H1 (cell line): ENCODE measurements around the gene RHOBTB1. TPM values are rescaled to one million over a fixed set of nuclear protein-coding genes. Genes with fewer than 3 reads are reported as not detected.

Experiments
- CTCF ChIA-PET: fragments of 300-600 bp; sonication (Branson Sonifier 250); formaldehyde crosslinking; loops from one replicate; lab custom pipeline; 2021; ENCODE audit not compliant: partially characterized antibody; lab: Charles Lee
- POLR2A ChIA-PET: fragments of 300-600 bp; sonication (Branson Sonifier 250); formaldehyde crosslinking; loops from one replicate; lab custom pipeline; 2021; ENCODE audit warnings: inconsistent platforms; ENCODE audit not compliant: partially characterized antibody; lab: Charles Lee
- DNase-seq, 2 experiments: peaks; one replicate each; pipeline versions ENCODE4 v3.0.0 to v3.0.0-alpha.2; 2010 to 2022; ENCODE audit warnings: low spot score in 2 of 2, low read depth in 1 of 2, mixed read lengths in 1 of 2
- FAIRE-seq: peaks from 2 replicates; lab custom pipeline; 2011; peaks lifted over from hg19 to GRCh38; lab: Jason Lieb, UNC
- H2AFZ ChIP-seq: 2 replicates; pipeline ENCODE4 v1.8.1; 2012; ENCODE audit warnings: low read length, inconsistent platforms
- H2AK5ac ChIP-seq: 2 replicates; pipeline ENCODE4 v1.6.1; 2013; ENCODE audit warnings: low read depth, low read length
- H2BK120ac ChIP-seq: replicated peaks from 2 replicates; pipeline ENCODE3; 2013; ENCODE audit warnings: low read depth, low read length, inconsistent platforms
- H2BK12ac ChIP-seq: 2 replicates; pipeline ENCODE4 v1.6.1; 2013; ENCODE audit warnings: low read depth, low read length
- H2BK15ac ChIP-seq: 2 replicates; pipeline ENCODE4 v1.6.1; 2013; ENCODE audit warnings: low read length
- H2BK20ac ChIP-seq: 2 replicates; pipeline ENCODE4 v1.6.1; 2013; ENCODE audit warnings: low read length
- H2BK5ac ChIP-seq: 2 replicates; pipeline ENCODE4 v1.6.1; 2013; ENCODE audit warnings: low read depth, low read length
- H3K14ac ChIP-seq: 2 replicates; pipeline ENCODE4 v1.6.1; 2013; ENCODE audit warnings: inconsistent platforms; ENCODE audit not compliant: insufficient read length
- H3K18ac ChIP-seq: 2 replicates; pipeline ENCODE4 v1.6.1; 2013; ENCODE audit warnings: low read length; ENCODE audit errors: extremely low read depth
- H3K23ac ChIP-seq: 2 replicates; pipeline ENCODE4 v1.6.1; 2013; ENCODE audit warnings: inconsistent platforms; ENCODE audit not compliant: insufficient read length
- H3K23me2 ChIP-seq: 2 replicates; pipeline ENCODE4 v1.6.1; 2013; ENCODE audit warnings: low read depth, low read length
- H3K27ac ChIP-seq: 2 replicates; pipeline ENCODE4 v1.6.1; 2011; ENCODE audit warnings: low read depth, low read length, inconsistent platforms
- H3K27me3 ChIP-seq, 4 experiments: replicated peaks in 1 of 4; 1 replicate in 1 of 4; 2 replicates in 3 of 4; pipeline versions ENCODE4 v1.6.1 to v1.8.1; 2011 to 2013; ENCODE audit warnings: low read length in 3 of 4, mild to moderate bottlenecking in 3 of 4, inconsistent platforms in 2 of 4, mixed read lengths in 2 of 4, moderate library complexity in 1 of 4; ENCODE audit not compliant: control insufficient read depth in 3 of 4, insufficient read depth in 3 of 4; ENCODE audit errors: extremely low read depth in 1 of 4
- H3K36me3 ChIP-seq, 4 experiments: 2 replicates each; pipeline versions ENCODE4 v1.6.1 to v1.8.1; 2011 to 2013; ENCODE audit warnings: mild to moderate bottlenecking in 4 of 4, low read length in 3 of 4, moderate library complexity in 2 of 4, control low read depth in 1 of 4, inconsistent platforms in 1 of 4; ENCODE audit not compliant: insufficient read depth in 4 of 4, control insufficient read depth in 2 of 4
- H3K4ac ChIP-seq: replicated peaks from 2 replicates; pipeline ENCODE3; 2013; ENCODE audit warnings: low read length, low read depth, mixed read lengths, inconsistent platforms; ENCODE audit not compliant: insufficient read length
- H3K4me1 ChIP-seq, 4 experiments: replicated peaks in 1 of 4; 1 replicate in 1 of 4; 2 replicates in 3 of 4; pipeline versions ENCODE4 v1.6.1 to v1.8.1; 2011 to 2013; ENCODE audit warnings: low read length in 3 of 4, inconsistent platforms in 2 of 4, mixed read lengths in 1 of 4; ENCODE audit not compliant: insufficient read depth in 4 of 4, control insufficient read depth in 3 of 4
- H3K4me2 ChIP-seq, 2 experiments: 2 replicates each; pipeline versions ENCODE4 v1.6.1 to v1.8.1; 2011 to 2013; ENCODE audit warnings: low read depth in 2 of 2, low read length in 2 of 2, control low read depth in 1 of 2, inconsistent platforms in 1 of 2, mild to moderate bottlenecking in 1 of 2; ENCODE audit not compliant: insufficient read depth in 1 of 2
- H3K4me3 ChIP-seq, 4 experiments: fragments of 200-600, 300-600 bp in 1 of 4; sonication (generic), shearing (Covaris generic), sonication (Bioruptor Twin) in 1 of 4; 2 replicates each; pipeline versions ENCODE4 v1.5.1 to v1.8.1; 2011 to 2016; ENCODE audit warnings: low read length in 4 of 4, low read depth in 3 of 4, control low read depth in 2 of 4, inconsistent platforms in 2 of 4, mild to moderate bottlenecking in 2 of 4, mixed read lengths in 1 of 4, moderate library complexity in 1 of 4; ENCODE audit not compliant: insufficient read depth in 2 of 4; ENCODE audit errors: extremely low read depth in 1 of 4
- H3K56ac ChIP-seq: replicated peaks from 2 replicates; pipeline ENCODE3; 2013; ENCODE audit warnings: low read depth, mild to moderate bottlenecking, mixed read lengths, low read length, inconsistent platforms; ENCODE audit not compliant: insufficient read length
- H3K79me1 ChIP-seq: 2 replicates; pipeline ENCODE4 v1.6.1; 2013; ENCODE audit warnings: low read depth, low read length, control low read depth
- H3K79me2 ChIP-seq, 2 experiments: 2 replicates each; pipeline versions ENCODE4 v1.6.1 to v1.8.1; 2012 to 2013; ENCODE audit warnings: low read length in 2 of 2, mild to moderate bottlenecking in 2 of 2, inconsistent platforms in 1 of 2; ENCODE audit not compliant: insufficient read depth in 2 of 2, control insufficient read depth in 1 of 2
- H3K9ac ChIP-seq, 4 experiments: replicated peaks in 1 of 4; 1 replicate in 1 of 4; 2 replicates in 3 of 4; pipeline versions ENCODE4 v1.6.1 to v1.8.1; 2011 to 2013; ENCODE audit warnings: low read depth in 3 of 4, low read length in 3 of 4, control low read depth in 2 of 4, mild to moderate bottlenecking in 2 of 4, moderate library complexity in 2 of 4, inconsistent platforms in 1 of 4; ENCODE audit errors: extremely low read depth in 1 of 4
- H3K9me3 ChIP-seq, 2 experiments: 2 replicates each; pipeline versions ENCODE4 v1.6.1 to v1.8.1; 2012 to 2013; ENCODE audit warnings: mild to moderate bottlenecking in 2 of 2, moderate library complexity in 2 of 2, control low read depth in 1 of 2, inconsistent platforms in 1 of 2, low read depth in 1 of 2, low read length in 1 of 2, mixed read lengths in 1 of 2; ENCODE audit not compliant: insufficient read depth in 2 of 2
- H4K20me1 ChIP-seq, 2 experiments: replicated peaks in 1 of 2; 2 replicates each; pipeline versions ENCODE3 to v1.8.1; 2011 to 2013; ENCODE audit warnings: inconsistent platforms in 2 of 2, low read length in 2 of 2, mild to moderate bottlenecking in 1 of 2; ENCODE audit not compliant: insufficient read depth in 2 of 2, control insufficient read depth in 1 of 2
- H4K5ac ChIP-seq: 2 replicates; pipeline ENCODE4 v1.6.1; 2013; ENCODE audit warnings: low read length, low read depth, mixed read lengths, inconsistent platforms; ENCODE audit not compliant: insufficient read length
- H4K8ac ChIP-seq: 2 replicates; pipeline ENCODE4 v1.8.0; 2013; ENCODE audit warnings: mild to moderate bottlenecking, moderate library complexity, low read length, inconsistent platforms; ENCODE audit not compliant: insufficient read depth; ENCODE audit errors: extremely low read depth
- H4K91ac ChIP-seq: replicated peaks from 2 replicates; pipeline ENCODE3; 2013; ENCODE audit warnings: low read length, mixed read lengths, inconsistent platforms; ENCODE audit not compliant: insufficient read length
- ATF3 ChIP-seq: IDR thresholded peaks from 2 replicates; pipeline ENCODE4 v1.6.1; 2011; ENCODE audit warnings: low read depth, mild to moderate bottlenecking, low read length; ENCODE audit not compliant: insufficient read depth
- BACH1 ChIP-seq: IDR thresholded peaks from 2 replicates; pipeline ENCODE4 v1.6.1; 2012; ENCODE audit warnings: low read length, improper control_type of control experiment
- CBX8 ChIP-seq: fragments of 300-800, 300-1000 bp; sonication (generic); IDR thresholded peaks from 2 replicates; pipeline ENCODE4 v1.7.1; 2016; ENCODE audit warnings: low read depth, low read length, borderline replicate concordance
- GABPA ChIP-seq: IDR thresholded peaks from 2 replicates; pipeline ENCODE4 v1.6.1; 2011; ENCODE audit warnings: mild to moderate bottlenecking, low read length, moderate library complexity, borderline replicate concordance; ENCODE audit not compliant: insufficient read depth
- KDM1A ChIP-seq: fragments of 200-600, 300-600 bp; sonication (generic); IDR thresholded peaks from 2 replicates; pipeline ENCODE4 v1.7.1; 2016; ENCODE audit warnings: mild to moderate bottlenecking, low read length, borderline replicate concordance
- KDM4A ChIP-seq: IDR thresholded peaks from one replicate; pipeline ENCODE4 v1.7.1; 2012; ENCODE audit warnings: low read depth, mild to moderate bottlenecking, moderate library complexity, low read length, inconsistent platforms; ENCODE audit not compliant: severe bottlenecking
- POLR2A ChIP-seq, 2 experiments: IDR thresholded peaks; 1 replicate in 1 of 2; 2 replicates in 1 of 2; pipeline ENCODE4 v1.6.1; 2011; ENCODE audit warnings: low read depth in 2 of 2, low read length in 2 of 2, mild to moderate bottlenecking in 2 of 2; ENCODE audit errors: control extremely low read depth in 1 of 2
- RNF2 ChIP-seq: fragments of 200-900, 300-1000 bp; sonication (generic); IDR thresholded peaks from 2 replicates; pipeline ENCODE4 v1.7.1; 2016; ENCODE audit warnings: borderline replicate concordance, low read depth, mild to moderate bottlenecking, antibody characterized with exemption, low read length; ENCODE audit not compliant: poor library complexity, severe bottlenecking; ENCODE audit errors: missing control alignments
- SAP30 ChIP-seq: fragments of 300-600 bp; sonication (generic); IDR thresholded peaks from 2 replicates; pipeline ENCODE4 v1.7.1; 2012; ENCODE audit warnings: low read length, moderate library complexity, mild to moderate bottlenecking, inconsistent platforms; ENCODE audit not compliant: insufficient read depth, insufficient replicate concordance
- SIX5 ChIP-seq: IDR thresholded peaks from 2 replicates; pipeline ENCODE4 v1.6.1; 2011; ENCODE audit warnings: mild to moderate bottlenecking, low read depth, low read length
- SP4 ChIP-seq: IDR thresholded peaks from 2 replicates; pipeline ENCODE4 v1.6.1; 2012; ENCODE audit warnings: low read length, inconsistent platforms
- TAF1 ChIP-seq: IDR thresholded peaks from 2 replicates; pipeline ENCODE4 v1.6.1; 2011; ENCODE audit warnings: mild to moderate bottlenecking, low read depth, low read length
- TCF12 ChIP-seq: IDR thresholded peaks from 2 replicates; pipeline ENCODE4 v1.6.1; 2011; ENCODE audit warnings: low read depth, mild to moderate bottlenecking, low read length
- WGBS, 2 experiments: shearing (Covaris generic) in 1 of 2; methylation state at CpG; one replicate each; pipeline versions ENCODE4 v1.1.6 to v1.1.7; 2013 to 2015; ENCODE audit warnings: low lambda C conversion rate in 2 of 2, mixed read lengths in 2 of 2, inconsistent platforms in 1 of 2, low coverage in 1 of 2, missing lambda C conversion rate in 1 of 2; ENCODE audit not compliant: insufficient replicate concordance in 2 of 2, insufficient coverage in 1 of 2, insufficient read length in 1 of 2; ENCODE audit errors: extremely low coverage in 1 of 2, missing lambda C conversion rate in 1 of 2; 5-methylcytosine and 5-hydroxymethylcytosine counted together
- polyA plus RNA-seq, 7 experiments: library from polyadenylated mRNA; depleted of rRNA in 3 of 7; stranded (reverse) in 5 of 7; unstranded in 2 of 7; fragments of >200 nt in 5 of 7; fragments of 200-250 nt in 2 of 7; gene quantifications; 1 replicate in 5 of 7; 2 replicates in 1 of 7; 4 replicates in 1 of 7; pipeline versions ENCODE4 v1.2.1 to v1.2.3, GENCODE V29; 2011 to 2013; ENCODE audit warnings: missing spikeins in 2 of 7, mixed read lengths in 2 of 7
- total RNA-seq: library from RNA; stranded (reverse); fragmentation: NEBNext Ultra II Directional; extraction: Animal tissue kit (Norgen Biotek cat#: 25700); gene quantifications from 2 replicates; pipeline ENCODE4 v1.2.1, GENCODE V29; 2021

The RHOBTB1 gene
- total and polyA plus RNA-seq, 2 of the 8 experiments (the other 6 are each of a cell fraction or from before 2014, with no cell fraction given), result 6.1 to 7.4 TPM

- Histone ChIP-seq H2AK5ac (no peak overlapping the region), H3K79me1 (no peaks in the 10 kb centered on the region), H3K4me3 (no peak overlapping the region)
- TF ChIP-seq GABPA (no peak), SAP30 (no peak), RNF2 (no peak), BACH1 (no peak), KDM4A (no peak), TAF1 (no peak), KDM1A (no peak), TCF12 (no peak), SP4 (no peak), CBX8 (no peak), POLR2A (IDR thresholded peaks at IDR 0.05; ENCODE audit: control extremely low read depth in 1 of 2, low read depth in 2 of 2, low read length in 2 of 2) (no peak), ATF3 (no peak), SIX5 (no peak)
These were observed 47.2 kb downstream of the RHOBTB1 start for GRCh38 chr10:60896810-60897209.

More at GRCh38 chr10:60896810-60897209, 47.2 kb downstream of the RHOBTB1 start:
- Histone ChIP-seq H3K36me3 (no peaks in the 10 kb centered on the region; a peak in 1 of 8 replicates), H3K56ac (no peak overlapping the region), H2BK20ac (no peak overlapping the region), H3K23me2 (no peaks in the 10 kb centered on the region), H2AFZ (no peak overlapping the region), H3K23ac (no peak overlapping the region), H3K27ac (no peak overlapping the region), H2BK5ac (no peak overlapping the region), H3K18ac (no peak overlapping the region), H3K79me2 (no peaks in the 10 kb centered on the region), H3K27me3 (peaks cover 0 to 1% (median 0%) of the 10 kb centered on the region in 4 experiments; a peak in 1 of 7 replicates), H3K9me3 (no peaks in the 10 kb centered on the region), H2BK12ac (no peak overlapping the region), H3K14ac (no peak overlapping the region), H4K8ac (no peak overlapping the region), H3K9ac (no peak overlapping the region), H3K4me1 (no peaks in the 10 kb centered on the region), H4K5ac (no peak overlapping the region), H4K20me1 (no peaks in the 10 kb centered on the region), H3K4me2 (no peak overlapping the region), H2BK120ac (no peak overlapping the region), H2BK15ac (no peak overlapping the region), H4K91ac (no peak overlapping the region), H3K4ac (no peak overlapping the region)
- FAIRE-seq, result no peak
- POLR2A ChIA-PET, result interaction anchor here (0.7 kb wide), 1 partner anchor 722 kb away, joined by 3 read pairs; no protein-coding TSS in a partner anchor
- DNase-seq, result no peak
- 88% methylated on average over 2 of the region's 2 CpGs; no CpG with 5 or more reads in 1 of the 2 experiments for WGBS, 2 experiments
- CTCF ChIA-PET, result interaction anchor here (1.3 to 2.6 kb wide), 2 partner anchors 14 to 23 kb away, joined by 3 to 17 read pairs; no protein-coding TSS in a partner anchor
